Right atrium auricular region (tissue), 2 donors: ENCODE measurements around the gene GSE1. TPM values are rescaled to one million over a fixed set of nuclear protein-coding genes. Genes with fewer than 3 reads are reported as not detected.
A peak's percentile ranks its signal among the peaks of the same experiment; 100 is the strongest.

Source experiments
- DNase-seq: peaks from one replicate; pipeline ENCODE4 v3.0.0-alpha.2; 2019; ENCODE audit warnings: low spot score
- H3K27ac ChIP-seq, 2 donors: fragments of 200-600 bp; sonication (generic); 1 replicate in 1 of 2; 2 replicates in 1 of 2; pipeline ENCODE4 v1.5.1; 2016 to 2019
- H3K27me3 ChIP-seq, 2 donors: fragments of 200-600 bp; sonication (generic); one replicate each; pipeline versions ENCODE4 v1.5.1 to v1.6.0; 2017 to 2019
- H3K36me3 ChIP-seq: fragments of 200-600 bp; sonication (generic); one replicate; pipeline ENCODE4 v1.5.1; 2016
- H3K4me1 ChIP-seq, 2 donors: fragments of 200-600 bp; sonication (generic); one replicate each; pipeline versions ENCODE4 v1.5.1 to v1.6.0; 2017 to 2019
- H3K4me3 ChIP-seq, 2 donors: fragments of 200-600 bp; sonication (generic); 1 replicate in 1 of 2; 2 replicates in 1 of 2; pipeline ENCODE4 v1.5.1; 2017 to 2019; ENCODE audit warnings: mild to moderate bottlenecking in 1 of 2, moderate library complexity in 1 of 2
- H3K9me3 ChIP-seq, 2 donors: fragments of 200-600 bp; sonication (generic); one replicate each; pipeline ENCODE4 v1.5.1; 2019
- total RNA-seq, 2 donors: library from RNA; depleted of rRNA; stranded (reverse); fragments of >200 nt; gene quantifications; one replicate each; pipeline ENCODE4 v1.1.0, GENCODE V29; 2016
- TF ChIP-seq, protein P1 (sequence below), 2 donors: fragments of 200-600 bp; sonication (generic); IDR thresholded peaks; one replicate each; pipeline ENCODE4 v1.5.1; 2019; ENCODE audit warnings: antibody characterized with exemption in 2 of 2

The GSE1 gene
- total RNA-seq, 2 donors from 2014 or later, result 37.1 to 55.7 TPM

DNA sequence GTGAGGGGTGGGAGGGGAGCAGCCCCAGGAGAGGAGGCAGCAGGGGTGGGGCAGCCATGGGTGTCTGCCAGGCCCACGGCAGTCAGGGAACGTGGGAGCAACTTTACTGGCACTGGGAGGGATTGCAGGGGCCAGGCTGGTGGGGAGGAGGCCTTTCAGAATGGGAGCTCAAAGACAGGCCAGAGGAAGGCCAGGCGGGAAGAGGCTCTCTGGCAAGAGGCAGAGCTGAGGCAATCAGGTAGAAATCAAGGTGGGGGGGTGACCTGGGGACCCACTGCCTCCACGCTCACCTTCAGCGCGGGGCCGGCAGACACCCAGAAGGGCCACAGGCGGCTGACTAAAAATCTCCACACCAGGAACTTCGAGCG lies 11.9 kb upstream of the GSE1 start:
- Histone ChIP-seq H3K27me3 (no peaks in the 10 kb centered on the region), H3K4me3 (no peak overlapping the region), H3K36me3 (no peaks in the 10 kb centered on the region), H3K4me1 (peaks cover 0 to 54% of the 10 kb centered on the region in 2 donors), H3K9me3 (no peaks in the 10 kb centered on the region), H3K27ac (peak overlapping the region; percentile 16 to 62)
- TF ChIP-seq, protein P1, sequence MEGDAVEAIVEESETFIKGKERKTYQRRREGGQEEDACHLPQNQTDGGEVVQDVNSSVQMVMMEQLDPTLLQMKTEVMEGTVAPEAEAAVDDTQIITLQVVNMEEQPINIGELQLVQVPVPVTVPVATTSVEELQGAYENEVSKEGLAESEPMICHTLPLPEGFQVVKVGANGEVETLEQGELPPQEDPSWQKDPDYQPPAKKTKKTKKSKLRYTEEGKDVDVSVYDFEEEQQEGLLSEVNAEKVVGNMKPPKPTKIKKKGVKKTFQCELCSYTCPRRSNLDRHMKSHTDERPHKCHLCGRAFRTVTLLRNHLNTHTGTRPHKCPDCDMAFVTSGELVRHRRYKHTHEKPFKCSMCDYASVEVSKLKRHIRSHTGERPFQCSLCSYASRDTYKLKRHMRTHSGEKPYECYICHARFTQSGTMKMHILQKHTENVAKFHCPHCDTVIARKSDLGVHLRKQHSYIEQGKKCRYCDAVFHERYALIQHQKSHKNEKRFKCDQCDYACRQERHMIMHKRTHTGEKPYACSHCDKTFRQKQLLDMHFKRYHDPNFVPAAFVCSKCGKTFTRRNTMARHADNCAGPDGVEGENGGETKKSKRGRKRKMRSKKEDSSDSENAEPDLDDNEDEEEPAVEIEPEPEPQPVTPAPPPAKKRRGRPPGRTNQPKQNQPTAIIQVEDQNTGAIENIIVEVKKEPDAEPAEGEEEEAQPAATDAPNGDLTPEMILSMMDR (IDR thresholded peaks at IDR 0.05), result no peak
- DNase-seq, result no peak

- TF ChIP-seq, protein P1 (IDR thresholded peaks at IDR 0.05), result no peak
- Histone ChIP-seq H3K36me3 (no peaks in the 10 kb centered on the region), H3K9me3 (no peaks in the 10 kb centered on the region), H3K4me3 (no peak overlapping the region), H3K27me3 (no peaks in the 10 kb centered on the region), H3K4me1 (peaks cover 0 to 60% of the 10 kb centered on the region in 2 donors), H3K27ac (peak overlapping the region; percentile 59 to 62)
- DNase-seq, result no peak
These were observed 11.3 kb upstream of the GSE1 start for GRCh38 chr16:85601730-85602401.

GRCh38 chr16:85602402-85603202 lies 10.5 kb upstream of the GSE1 start:
- Histone ChIP-seq H3K27me3 (no peaks in the 10 kb centered on the region), H3K9me3 (no peaks in the 10 kb centered on the region), H3K36me3 (no peaks in the 10 kb centered on the region), H3K4me1 (peaks cover 0 to 67% of the 10 kb centered on the region in 2 donors), H3K4me3 (no peak overlapping the region), H3K27ac (peak overlapping the region; percentile 59 to 62)
- no peak for DNase-seq
- TF ChIP-seq, protein P1 (IDR thresholded peaks at IDR 0.05), result no peak

DNA sequence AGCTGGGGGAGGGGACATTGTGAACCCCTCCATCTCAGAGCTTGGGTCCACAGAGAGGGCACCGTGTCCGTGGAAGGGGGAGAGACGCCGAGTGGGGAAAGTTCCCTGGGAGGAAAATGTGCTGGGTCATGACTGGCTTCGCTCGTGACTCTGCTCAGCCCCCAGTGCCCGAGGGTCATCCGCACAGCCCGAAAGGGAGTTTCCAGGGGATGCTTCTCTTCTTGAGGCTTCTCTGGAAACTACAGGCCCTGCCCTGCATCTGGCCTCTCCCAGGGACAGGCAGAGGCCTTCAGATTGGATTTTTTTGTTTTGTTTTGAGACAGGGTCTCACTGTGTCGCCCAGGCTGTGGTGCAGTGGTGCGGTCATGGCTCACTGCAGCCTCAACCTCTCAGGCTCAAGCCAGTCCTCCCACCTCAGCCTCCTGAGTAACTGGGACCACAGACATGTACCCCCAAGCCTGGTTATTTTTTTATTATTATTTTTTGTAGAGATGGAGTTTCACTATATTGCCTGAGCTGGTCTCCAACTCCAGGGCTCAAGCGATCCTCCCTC lies 9.8 kb upstream of the GSE1 start:
- no peaks in the 10 kb centered on the region for H3K9me3 ChIP-seq
- TF ChIP-seq, protein P1 (IDR thresholded peaks at IDR 0.05), result no peak
- no peaks in the 10 kb centered on the region for H3K27me3 ChIP-seq
- H3K27ac ChIP-seq, result no peak overlapping the region
- H3K4me3 ChIP-seq, result no peak overlapping the region
- H3K4me1 ChIP-seq, result peaks cover 0 to 70% of the 10 kb centered on the region in 2 donors
- no peaks in the 10 kb centered on the region for H3K36me3 ChIP-seq
- no peak for DNase-seq

GRCh38 chr16:85604145-85604705 lies 8.9 kb upstream of the GSE1 start:
- Histone ChIP-seq H3K36me3 (no peaks in the 10 kb centered on the region), H3K9me3 (no peaks in the 10 kb centered on the region), H3K4me3 (no peak overlapping the region), H3K4me1 (peaks cover 0 to 70% of the 10 kb centered on the region in 2 donors), H3K27ac (no peak overlapping the region), H3K27me3 (no peaks in the 10 kb centered on the region)
- TF ChIP-seq, protein P1 (IDR thresholded peaks at IDR 0.05), result no peak
- DNase-seq, result no peak
